Parathyroid adenoma (tissue), 2 donors: ENCODE data around the gene EFCAB14.

Experiments used
- H2AFZ ChIP-seq: fragments of 300-600 bp; sonication (generic); one replicate; pipeline ENCODE4 v1.7.0; 2017; ENCODE audit warnings: antibody characterized with exemption, mild to moderate bottlenecking
- H3K27ac ChIP-seq: fragments of 300-600 bp; sonication (generic); one replicate; pipeline ENCODE4 v1.7.0; 2017
- H3K27me3 ChIP-seq: fragments of 300-600 bp; sonication (generic); one replicate; pipeline ENCODE4 v1.7.0; 2017; ENCODE audit warnings: low read length; ENCODE audit not compliant: control insufficient read depth, insufficient read depth
- H3K36me3 ChIP-seq: fragments of 300-600 bp; sonication (generic); one replicate; pipeline ENCODE4 v1.7.0; 2017; ENCODE audit warnings: low read length; ENCODE audit not compliant: control insufficient read depth, insufficient read depth
- H3K4me1 ChIP-seq: fragments of 300-600 bp; sonication (generic); one replicate; pipeline ENCODE4 v1.7.0; 2017; ENCODE audit warnings: control low read depth
- H3K4me2 ChIP-seq: fragments of 300-600 bp; sonication (generic); one replicate; pipeline ENCODE4 v1.7.0; 2017; ENCODE audit warnings: low read length
- H3K4me3 ChIP-seq: fragments of 300-600 bp; sonication (generic); one replicate; pipeline ENCODE4 v1.7.0; 2017; ENCODE audit warnings: low read depth, low read length
- H3K79me2 ChIP-seq: fragments of 300-600 bp; sonication (generic); one replicate; pipeline ENCODE4 v1.7.0; 2017; ENCODE audit warnings: control low read depth
- H3K9ac ChIP-seq: fragments of 300-600 bp; sonication (generic); one replicate; pipeline ENCODE4 v1.7.0; 2017; ENCODE audit warnings: mild to moderate bottlenecking
- H3K9me3 ChIP-seq: fragments of 300-600 bp; sonication (generic); one replicate; pipeline ENCODE4 v1.7.0; 2017; ENCODE audit warnings: low read length; ENCODE audit not compliant: control insufficient read depth
- TF ChIP-seq, protein P1 (sequence below): fragments of 300-600 bp; sonication (generic); IDR thresholded peaks from one replicate; pipeline ENCODE4 v1.7.0; 2017; ENCODE audit warnings: antibody characterized with exemption, mild to moderate bottlenecking
- donor health status: primary hyperparathyroidism.

EFCAB14 gene

GRCh38 chr1:46635205-46635604 lies 83.7 kb downstream of the EFCAB14 start:
- Histone ChIP-seq H3K4me3 (no peak overlapping the region), H2AFZ (no peak overlapping the region), H3K36me3 (no peaks in the 10 kb centered on the region), H3K4me1 (no peaks in the 10 kb centered on the region), H3K27me3 (no peaks in the 10 kb centered on the region), H3K9me3 (no peaks in the 10 kb centered on the region), H3K27ac (no peak overlapping the region), H3K79me2 (no peaks in the 10 kb centered on the region), H3K4me2 (no peak overlapping the region), H3K9ac (no peak overlapping the region)
- TF ChIP-seq, protein P1, sequence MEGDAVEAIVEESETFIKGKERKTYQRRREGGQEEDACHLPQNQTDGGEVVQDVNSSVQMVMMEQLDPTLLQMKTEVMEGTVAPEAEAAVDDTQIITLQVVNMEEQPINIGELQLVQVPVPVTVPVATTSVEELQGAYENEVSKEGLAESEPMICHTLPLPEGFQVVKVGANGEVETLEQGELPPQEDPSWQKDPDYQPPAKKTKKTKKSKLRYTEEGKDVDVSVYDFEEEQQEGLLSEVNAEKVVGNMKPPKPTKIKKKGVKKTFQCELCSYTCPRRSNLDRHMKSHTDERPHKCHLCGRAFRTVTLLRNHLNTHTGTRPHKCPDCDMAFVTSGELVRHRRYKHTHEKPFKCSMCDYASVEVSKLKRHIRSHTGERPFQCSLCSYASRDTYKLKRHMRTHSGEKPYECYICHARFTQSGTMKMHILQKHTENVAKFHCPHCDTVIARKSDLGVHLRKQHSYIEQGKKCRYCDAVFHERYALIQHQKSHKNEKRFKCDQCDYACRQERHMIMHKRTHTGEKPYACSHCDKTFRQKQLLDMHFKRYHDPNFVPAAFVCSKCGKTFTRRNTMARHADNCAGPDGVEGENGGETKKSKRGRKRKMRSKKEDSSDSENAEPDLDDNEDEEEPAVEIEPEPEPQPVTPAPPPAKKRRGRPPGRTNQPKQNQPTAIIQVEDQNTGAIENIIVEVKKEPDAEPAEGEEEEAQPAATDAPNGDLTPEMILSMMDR: no peak

DNA sequence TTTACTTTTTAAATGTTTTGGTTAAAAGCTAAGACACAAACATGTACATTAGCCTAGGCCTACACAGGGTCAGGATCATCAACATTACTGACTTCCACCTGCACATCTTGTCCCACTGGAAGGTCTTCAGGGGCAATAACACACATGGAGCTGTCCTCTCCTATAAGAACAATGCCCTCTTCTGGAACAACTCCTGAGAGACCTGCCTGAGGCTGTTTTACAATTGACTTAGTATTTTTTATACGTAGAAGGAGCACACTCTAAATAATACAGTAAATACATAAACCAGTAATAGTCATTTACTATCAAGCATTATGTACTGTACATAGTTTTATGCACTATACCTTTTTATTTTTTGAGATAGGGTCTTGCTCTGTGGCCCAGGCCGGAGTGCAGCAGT lies 88.2 kb downstream of the EFCAB14 start:
- no peak overlapping the region for H3K27ac ChIP-seq
- TF ChIP-seq, protein P1: no peak
- no peaks in the 10 kb centered on the region for H3K79me2 ChIP-seq
- no peaks in the 10 kb centered on the region for H3K36me3 ChIP-seq
- H3K4me2 ChIP-seq: no peak overlapping the region
- no peaks in the 10 kb centered on the region for H3K27me3 ChIP-seq
- no peak overlapping the region for H3K9ac ChIP-seq
- H3K4me1 ChIP-seq: no peaks in the 10 kb centered on the region
- no peaks in the 10 kb centered on the region for H3K9me3 ChIP-seq
- no peak overlapping the region for H3K4me3 ChIP-seq
- no peak overlapping the region for H2AFZ ChIP-seq
